Endothelial cell of umbilical vein (primary cell): ENCODE data around the gene MRPL2. TPM values are rescaled to one million over a fixed set of nuclear protein-coding genes. Genes with fewer than 3 reads are reported as not detected.

ENCODE experiments used
- BruUV-seq: library from RNA; stranded (reverse); fragments of 400-500 nt; replicated peaks from 2 replicates; lab custom pipeline; 2021; lab: Mats Ljungman, UMichigan
- CTCF ChIA-PET: fragments of 300-600, 350-600 bp; sonication (Branson Sonifier 250); formaldehyde crosslinking; loops from one replicate; lab custom pipeline; 2021; ENCODE audit warnings: antibody characterized with exemption, inconsistent platforms; lab: Charles Lee
- POLR2A ChIA-PET: fragments of 300-600, 350-600 bp; sonication (Branson Sonifier 250); formaldehyde crosslinking; loops from one replicate; lab custom pipeline; 2021; ENCODE audit warnings: antibody characterized with exemption, inconsistent platforms; lab: Charles Lee
- DNase-seq: peaks from one replicate; pipeline ENCODE4 v3.0.0-alpha.2; 2011; ENCODE audit warnings: low read depth, low spot score
- FAIRE-seq: peaks from 2 replicates; lab custom pipeline; 2011; peaks lifted over from hg19 to GRCh38; lab: Jason Lieb, UNC
- H2AFZ ChIP-seq: 2 replicates; pipeline ENCODE4 v1.6.0; 2012; ENCODE audit warnings: low read depth, low read length, control low read depth, inconsistent platforms
- H3K27ac ChIP-seq: 2 replicates; pipeline ENCODE4 v1.5.1; 2011; ENCODE audit warnings: low read depth, mild to moderate bottlenecking, control low read depth, low read length, moderate library complexity; ENCODE audit not compliant: insufficient read depth
- H3K27me3 ChIP-seq, 2 experiments: 2 replicates each; pipeline versions ENCODE4 v1.6.0 to v1.6.1; 2011; ENCODE audit warnings: low read length in 2 of 2, mixed read lengths in 1 of 2; ENCODE audit not compliant: control insufficient read depth in 2 of 2, insufficient read depth in 2 of 2
- H3K36me3 ChIP-seq, 2 experiments: 2 replicates in 1 of 2; 3 replicates in 1 of 2; pipeline ENCODE4 v1.5.1; 2011; ENCODE audit warnings: low read length in 2 of 2, mild to moderate bottlenecking in 1 of 2, moderate library complexity in 1 of 2; ENCODE audit not compliant: control insufficient read depth in 2 of 2, insufficient read depth in 2 of 2; ENCODE audit errors: extremely low read depth in 1 of 2
- H3K4me1 ChIP-seq: 3 replicates; pipeline ENCODE4 v1.5.1; 2011; ENCODE audit warnings: mild to moderate bottlenecking, low read length; ENCODE audit not compliant: control insufficient read depth, insufficient read depth; ENCODE audit errors: extremely low read depth
- H3K4me2 ChIP-seq: 2 replicates; pipeline ENCODE4 v1.6.1; 2011; ENCODE audit warnings: low read length, control low read depth, mixed read lengths; ENCODE audit not compliant: insufficient read depth
- H3K4me3 ChIP-seq, 3 experiments: fragments of 200-600 bp in 1 of 3; sonication (generic), shearing (Covaris generic) in 1 of 3; replicated peaks in 1 of 3; 2 replicates each; pipeline ENCODE4 v1.5.1; 2011 to 2016; ENCODE audit warnings: control low read depth in 3 of 3, low read length in 3 of 3, mild to moderate bottlenecking in 2 of 3, inconsistent platforms in 1 of 3, low read depth in 1 of 3, moderate library complexity in 1 of 3; ENCODE audit not compliant: insufficient read depth in 1 of 3
- H3K79me2 ChIP-seq: 2 replicates; pipeline ENCODE4 v1.6.0; 2012; ENCODE audit warnings: low read length, inconsistent platforms; ENCODE audit not compliant: control insufficient read depth, insufficient read depth
- H3K9ac ChIP-seq: replicated peaks from 2 replicates; pipeline ENCODE3; 2011; ENCODE audit warnings: low read length, control low read depth; ENCODE audit not compliant: insufficient read depth; ENCODE audit errors: extremely low read depth
- H3K9me1 ChIP-seq: replicated peaks from 3 replicates; pipeline ENCODE4 v1.6.0; 2011; ENCODE audit warnings: mild to moderate bottlenecking, low read length; ENCODE audit not compliant: control insufficient read depth, insufficient read depth; ENCODE audit errors: extremely low read depth
- H3K9me3 ChIP-seq: replicated peaks from 2 replicates; pipeline ENCODE4 v1.5.1; 2012; ENCODE audit warnings: low read length, inconsistent platforms; ENCODE audit not compliant: control insufficient read depth, insufficient read depth
- H4K20me1 ChIP-seq: replicated peaks from 2 replicates; pipeline ENCODE3; 2011; ENCODE audit warnings: mild to moderate bottlenecking, low read length; ENCODE audit not compliant: control insufficient read depth, insufficient read depth; ENCODE audit errors: extremely low read depth
- EZH2 ChIP-seq: IDR thresholded peaks from 2 replicates; pipeline ENCODE4 v1.6.1; 2012; ENCODE audit warnings: borderline replicate concordance, low read depth, mild to moderate bottlenecking, moderate library complexity, low read length, inconsistent platforms; ENCODE audit not compliant: severe bottlenecking
- MAX ChIP-seq: IDR thresholded peaks from 2 replicates; pipeline ENCODE4 v1.6.1; 2011; ENCODE audit not compliant: insufficient read depth, insufficient read length
- MYC ChIP-seq: IDR thresholded peaks from one replicate; pipeline ENCODE4 v1.6.1; 2011; ENCODE audit warnings: mild to moderate bottlenecking, low read depth, low read length
- POLR2AphosphoS5 ChIP-seq: IDR thresholded peaks from 2 replicates; pipeline ENCODE4 v1.6.1; 2012; ENCODE audit warnings: low read depth, mild to moderate bottlenecking, control low read depth, low read length, moderate library complexity; ENCODE audit not compliant: insufficient read depth
- dilution Hi-C: fragments of 300-500 bp; cut with MboI; formaldehyde crosslinking; loops from one replicate; pipeline ENCODE4 v1.15.0; 2019; ENCODE audit warnings: low sequenced_read_pairs; ENCODE audit not compliant: extremely low pct_ligation_motif_present
- intact Hi-C: fragments of 100-400 bp; cut with micrococcal nuclease; formaldehyde crosslinking; loops from one replicate; pipeline ENCODE4 v1.10.0; 2022
- polyA plus RNA-seq, 4 experiments: library from polyadenylated mRNA; depleted of rRNA in 3 of 4; stranded (reverse) in 3 of 4; unstranded in 1 of 4; fragments of >200 nt; gene quantifications; 2 replicates each; pipeline versions ENCODE4 v1.2.1 to v1.2.3, GENCODE V29; 2011 to 2012; ENCODE audit warnings: missing spikeins in 1 of 4
- total RNA-seq: library from RNA; stranded (reverse); gene quantifications from 2 replicates; pipeline ENCODE4 v1.2.3, GENCODE V29; 2021
- TF ChIP-seq, protein P1 (sequence below), 2 donors: IDR thresholded peaks; 1 replicate in 1 of 2; 2 replicates in 1 of 2; pipeline ENCODE4 v1.5.1; 2011; ENCODE audit warnings: low read length in 2 of 2, mild to moderate bottlenecking in 2 of 2, moderate library complexity in 2 of 2, control low read depth in 1 of 2, inconsistent platforms in 1 of 2, low read depth in 1 of 2; ENCODE audit not compliant: insufficient read depth in 1 of 2; ENCODE audit errors: extremely low read depth in 1 of 2

The MRPL2 gene
- total and polyA plus RNA-seq, 2 donors (not counting 3 experiments of a cell fraction or from before 2014, with no cell fraction given), result 37.6 to 63.6 TPM

DNA sequence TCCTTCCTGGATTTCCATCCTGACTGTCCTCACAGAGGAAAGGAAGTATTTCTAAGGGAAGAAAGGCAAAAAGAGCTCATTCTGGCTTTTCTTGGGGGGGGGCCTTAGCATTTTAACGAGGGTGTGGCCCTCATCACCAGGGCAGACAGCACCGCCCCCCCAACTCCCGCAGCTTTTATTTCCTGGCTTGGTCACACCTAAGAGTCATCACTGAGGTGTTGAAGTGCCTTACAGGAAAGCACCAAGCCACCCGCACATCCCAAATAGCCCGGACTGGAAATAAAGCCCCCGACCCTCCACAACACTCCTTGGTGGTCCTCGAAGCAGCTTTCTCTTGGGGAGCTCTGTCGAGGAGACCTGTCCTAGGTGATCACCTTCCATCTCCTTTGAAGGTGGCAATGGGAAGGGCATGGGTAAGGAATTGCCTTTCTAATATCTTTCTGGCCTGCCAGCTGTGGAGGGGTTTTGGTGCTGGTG lies 18.1 kb upstream of the MRPL2 start:
- no TSS peak for BruUV-seq
- TF ChIP-seq MYC (no peak), EZH2 (no peak), MAX (no peak), POLR2AphosphoS5 (no peak)
- TF ChIP-seq, protein P1, sequence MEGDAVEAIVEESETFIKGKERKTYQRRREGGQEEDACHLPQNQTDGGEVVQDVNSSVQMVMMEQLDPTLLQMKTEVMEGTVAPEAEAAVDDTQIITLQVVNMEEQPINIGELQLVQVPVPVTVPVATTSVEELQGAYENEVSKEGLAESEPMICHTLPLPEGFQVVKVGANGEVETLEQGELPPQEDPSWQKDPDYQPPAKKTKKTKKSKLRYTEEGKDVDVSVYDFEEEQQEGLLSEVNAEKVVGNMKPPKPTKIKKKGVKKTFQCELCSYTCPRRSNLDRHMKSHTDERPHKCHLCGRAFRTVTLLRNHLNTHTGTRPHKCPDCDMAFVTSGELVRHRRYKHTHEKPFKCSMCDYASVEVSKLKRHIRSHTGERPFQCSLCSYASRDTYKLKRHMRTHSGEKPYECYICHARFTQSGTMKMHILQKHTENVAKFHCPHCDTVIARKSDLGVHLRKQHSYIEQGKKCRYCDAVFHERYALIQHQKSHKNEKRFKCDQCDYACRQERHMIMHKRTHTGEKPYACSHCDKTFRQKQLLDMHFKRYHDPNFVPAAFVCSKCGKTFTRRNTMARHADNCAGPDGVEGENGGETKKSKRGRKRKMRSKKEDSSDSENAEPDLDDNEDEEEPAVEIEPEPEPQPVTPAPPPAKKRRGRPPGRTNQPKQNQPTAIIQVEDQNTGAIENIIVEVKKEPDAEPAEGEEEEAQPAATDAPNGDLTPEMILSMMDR (IDR thresholded peaks at IDR 0.05; ENCODE audit: extremely low read depth in 1 of 2, insufficient read depth in 1 of 2, low read depth in 1 of 2, low read length in 2 of 2), result no peak
- Histone ChIP-seq H3K79me2 (no peaks in the 10 kb centered on the region), H3K4me3 (peak overlapping the region in 2 of 3 experiments; percentile 57 to 74), H3K9me3 (no peaks in the 10 kb centered on the region), H3K36me3 (peaks cover 0 to 5% of the 10 kb centered on the region in 2 experiments), H4K20me1 (no peaks in the 10 kb centered on the region), H2AFZ (peak overlapping the region; percentile 91), H3K27ac (no peak overlapping the region), H3K4me2 (peak overlapping the region; percentile 55), H3K9me1 (no peaks in the 10 kb centered on the region), H3K4me1 (peaks cover 7% of the 10 kb centered on the region), H3K27me3 (peaks cover 0 to 6% of the 10 kb centered on the region in 2 experiments), H3K9ac (peak overlapping the region; percentile 81)
- intact Hi-C loops (no loop called here), dilution Hi-C loops (no loop called here)
- no peak for FAIRE-seq
- no peak for DNase-seq
- POLR2A ChIA-PET, result interaction anchor here (1.5 kb wide), 1 partner anchor 18 kb away, joined by 3 read pairs; the partner anchor contains the start of genes KLC4 and MRPL2
- CTCF ChIA-PET, result interaction anchor here (0.6 to 4.4 kb wide), 3 partner anchors 17 to 66 kb away, joined by 3 to 22 read pairs (median 11); no protein-coding TSS in a partner anchor
